T1000 (cell line): ENCODE data around the gene PPA1.
"Not testable (repeated sequence)": the region's sequence is repeated elsewhere in the genome, so short reads cannot be mapped to it uniquely, and the experiment has no call there.

ENCODE experiments used
- DNase-seq: peaks from one replicate; lab custom pipeline; 2025; ENCODE audit warnings: mixed read lengths; lab: John Stamatoyannopoulos, UW

The PPA1 gene

GRCh38 chr10:70212277-70212676 is 21.0 kb downstream of the PPA1 start:
- DNase-seq = no peak

GRCh38 chr10:70206762-70207161 is 26.5 kb downstream of the PPA1 start:
- no peak for DNase-seq

DNA sequence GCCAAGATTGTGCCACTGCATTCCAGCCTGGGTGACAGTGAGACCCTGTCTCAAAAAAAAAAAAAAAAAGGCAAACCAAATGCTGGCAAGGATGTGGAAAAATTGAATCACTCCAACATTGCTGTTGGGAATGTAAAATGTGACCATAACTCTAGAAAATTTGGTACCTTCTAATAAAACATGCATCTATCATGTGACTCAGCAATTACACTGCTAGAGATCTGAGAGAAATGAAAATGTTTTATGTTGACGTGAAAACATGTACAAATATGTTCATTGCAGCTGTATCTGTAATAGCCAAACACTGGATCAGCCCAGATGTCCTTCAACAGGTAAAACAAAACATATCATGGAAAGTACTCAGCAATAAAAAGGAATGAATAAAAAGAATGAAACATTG is 32.1 kb downstream of the PPA1 start:
- DNase-seq = no peak

DNA sequence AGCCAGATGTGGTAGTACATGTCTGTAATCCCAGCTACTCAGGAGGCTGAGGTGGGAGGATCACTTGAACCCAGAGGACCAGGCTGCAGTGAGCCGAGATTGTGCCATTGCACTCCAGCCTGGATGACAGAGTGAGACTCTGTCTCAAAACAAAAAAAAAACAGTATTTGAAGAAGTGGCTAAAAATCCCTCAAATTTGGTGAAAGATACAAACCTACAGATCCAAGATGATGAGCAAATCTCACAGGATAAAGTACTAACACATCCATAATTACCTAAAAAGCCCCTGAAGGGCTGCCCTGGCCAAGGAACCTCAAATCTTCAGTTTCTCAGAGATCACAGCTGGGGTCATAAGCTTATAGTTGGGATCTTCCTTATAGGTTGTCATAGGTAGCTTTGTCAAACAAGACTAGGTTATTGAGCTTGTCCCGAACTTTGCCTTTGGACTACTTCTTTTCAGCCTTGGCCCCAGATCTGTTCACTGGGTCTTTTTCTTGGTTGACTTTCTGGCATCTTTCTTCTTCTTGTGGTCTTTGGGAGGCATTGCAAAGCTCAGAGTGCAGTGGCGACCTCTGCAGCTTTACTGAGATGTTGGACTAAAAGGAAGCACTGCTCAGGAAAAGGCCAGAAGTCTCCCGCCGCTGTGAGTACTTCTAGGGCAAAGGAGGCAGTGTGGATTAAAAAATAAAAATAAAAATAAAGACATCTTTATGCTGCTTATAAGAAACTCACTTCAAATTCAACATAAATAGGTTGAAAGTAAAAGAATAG is 34.3 kb downstream of the PPA1 start:
- no peak for DNase-seq

DNA sequence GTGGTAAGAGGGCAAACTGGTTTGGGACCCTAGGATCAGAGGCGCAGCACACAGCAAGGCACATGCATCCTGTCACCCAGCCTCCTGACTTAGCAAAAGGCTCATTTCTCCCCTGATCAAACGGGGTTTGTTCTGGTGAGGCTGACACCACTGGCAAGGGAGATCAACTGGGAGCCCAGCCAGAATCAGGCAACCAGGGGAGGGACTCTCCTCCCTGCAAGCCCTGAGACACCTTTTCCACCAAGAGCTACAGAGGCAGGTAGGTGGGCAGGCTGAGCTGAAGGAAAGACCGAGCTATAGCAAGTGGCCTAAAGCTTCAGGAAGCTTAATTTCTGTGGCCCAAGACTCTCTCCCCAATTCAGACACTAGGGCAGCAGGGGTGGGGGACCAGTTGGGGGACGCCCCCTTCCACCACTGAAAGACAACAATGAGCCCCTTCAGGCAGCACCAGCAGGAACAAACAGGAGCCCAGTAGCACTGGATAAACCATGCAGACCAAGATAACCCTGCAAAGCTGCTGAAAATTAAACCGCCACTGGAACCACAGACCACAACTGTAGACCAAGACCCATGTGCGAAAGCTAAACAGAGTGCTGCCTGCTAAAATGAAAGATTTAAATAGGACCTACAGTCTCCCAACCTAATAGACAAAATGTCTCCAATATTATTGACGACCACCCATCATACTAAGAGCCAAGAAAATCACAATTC is 35.8 kb downstream of the PPA1 start:
- no peak for DNase-seq

GRCh38 chr10:70193391-70193844 is 39.8 kb downstream of the PPA1 start:
- DNase-seq = no peak

GRCh38 chr10:70192326-70192968 is 40.8 kb downstream of the PPA1 start:
- DNase-seq = no peak

- DNase-seq = peak; percentile 13
Observed at GRCh38 chr10:70191972-70192305, 41.3 kb downstream of the PPA1 start.

- DNase-seq = no peak
Observed at GRCh38 chr10:70191161-70191971, 41.9 kb downstream of the PPA1 start.

- DNase-seq = no peak
Observed at GRCh38 chr10:70190581-70190980, 42.6 kb downstream of the PPA1 start.

DNA sequence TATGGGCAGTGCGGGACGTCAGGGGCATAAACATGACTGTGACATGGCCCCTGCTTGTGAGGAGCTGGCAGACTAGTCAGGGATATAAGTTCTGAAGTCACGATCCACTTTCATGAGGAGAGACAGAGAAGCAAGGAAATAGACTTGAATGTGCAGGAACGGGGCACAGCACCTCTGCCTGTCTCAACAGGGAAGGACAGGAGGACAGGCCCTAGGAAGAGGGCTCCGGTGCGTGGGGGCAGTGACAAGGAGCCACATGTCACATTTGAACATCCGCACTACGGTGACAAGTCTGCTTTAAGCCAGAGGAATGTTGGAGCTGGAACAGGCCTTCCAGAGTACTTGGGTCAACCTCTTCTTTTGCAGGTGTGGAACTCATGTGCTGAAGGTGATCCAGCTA is 43.1 kb downstream of the PPA1 start:
- no peak for DNase-seq

DNA sequence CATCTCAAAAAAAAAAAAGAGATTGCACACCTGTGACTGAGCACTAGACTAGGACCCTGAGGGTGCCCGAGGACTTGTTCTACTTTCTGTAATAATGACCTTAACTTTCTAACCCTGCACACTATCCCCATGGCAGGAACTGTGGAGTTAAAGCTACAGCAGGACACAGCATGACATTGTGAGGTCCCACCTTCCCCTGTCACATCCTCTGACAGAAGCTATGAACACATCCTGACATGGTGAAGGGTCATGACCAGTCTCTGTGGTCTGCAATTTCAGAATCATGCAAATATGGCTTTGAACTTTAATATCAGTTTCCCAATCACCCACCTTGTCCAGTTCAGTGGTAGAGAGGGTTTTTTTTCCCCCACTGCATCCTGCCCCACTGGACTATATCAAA is 44.5 kb downstream of the PPA1 start:
- DNase-seq = no peak

GRCh38 chr10:70186571-70186970 is 46.7 kb downstream of the PPA1 start:
- no peak for DNase-seq

- no peak for DNase-seq
Observed at GRCh38 chr10:70186090-70186489, 47.1 kb downstream of the PPA1 start.

DNA sequence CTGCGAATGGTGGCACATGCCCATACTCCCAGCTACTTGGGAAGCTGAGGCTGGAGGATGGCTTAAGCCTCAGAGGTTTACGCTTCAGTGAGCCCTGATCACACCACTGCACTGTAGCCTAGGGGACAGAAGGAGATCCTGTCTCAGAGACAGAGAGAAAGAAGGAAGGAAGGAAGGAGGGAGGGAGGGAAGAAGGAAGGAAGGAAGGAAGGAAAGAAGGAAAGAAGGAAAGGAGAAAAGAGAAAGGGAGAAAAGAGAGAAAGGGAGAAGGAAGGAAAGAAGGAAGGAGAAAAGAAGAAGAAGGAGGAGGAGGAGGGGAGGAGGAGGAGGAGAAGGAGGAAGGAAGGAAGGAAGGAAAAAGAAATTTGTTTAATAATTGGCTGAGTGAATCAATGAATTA is 49.9 kb downstream of the PPA1 start:
- DNase-seq = no peak

DNA sequence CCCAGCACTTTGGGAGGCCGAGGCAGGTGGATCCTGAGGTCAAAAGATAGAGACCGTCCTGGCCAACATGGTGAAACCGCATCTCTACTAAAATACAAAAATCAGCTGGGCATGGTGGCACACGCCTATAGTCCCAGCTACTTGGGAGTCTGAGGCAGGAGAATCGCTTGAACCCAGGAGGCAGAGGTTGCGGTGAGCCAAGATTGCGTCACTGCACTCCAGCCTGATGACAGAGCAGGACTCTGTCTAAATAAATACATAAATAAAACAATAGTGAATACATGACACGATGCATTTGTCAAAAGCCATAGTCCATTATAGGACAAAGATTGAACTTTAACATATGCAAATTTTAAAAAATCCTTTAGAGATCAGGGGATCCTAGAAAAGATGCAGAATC is 54.0 kb downstream of the PPA1 start:
- DNase-seq = not testable (repeated sequence)

- no peak for DNase-seq
Observed at GRCh38 chr10:70178139-70178725, 55.0 kb downstream of the PPA1 start.

DNA sequence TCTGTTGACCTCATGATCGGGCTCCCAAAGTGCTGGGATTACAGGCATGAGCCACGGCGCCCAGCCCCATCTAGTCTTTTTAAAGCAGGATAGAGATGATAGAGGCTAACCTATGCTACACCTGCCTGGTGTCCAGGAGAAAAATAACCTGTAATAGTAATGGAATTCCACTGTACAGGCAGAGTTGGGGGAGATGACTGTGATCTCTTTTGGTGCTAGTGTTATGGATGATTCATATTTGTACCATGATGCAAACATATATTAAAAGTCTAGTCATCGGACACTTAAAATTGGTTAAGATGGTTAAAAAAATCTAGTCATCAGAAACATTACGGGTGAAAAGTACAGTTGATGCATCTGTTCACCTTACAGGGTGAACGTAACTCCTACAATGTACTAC is 56.8 kb downstream of the PPA1 start:
- no peak for DNase-seq

- DNase-seq = no peak
Observed at GRCh38 chr10:70175516-70175915, 57.7 kb downstream of the PPA1 start.

DNA sequence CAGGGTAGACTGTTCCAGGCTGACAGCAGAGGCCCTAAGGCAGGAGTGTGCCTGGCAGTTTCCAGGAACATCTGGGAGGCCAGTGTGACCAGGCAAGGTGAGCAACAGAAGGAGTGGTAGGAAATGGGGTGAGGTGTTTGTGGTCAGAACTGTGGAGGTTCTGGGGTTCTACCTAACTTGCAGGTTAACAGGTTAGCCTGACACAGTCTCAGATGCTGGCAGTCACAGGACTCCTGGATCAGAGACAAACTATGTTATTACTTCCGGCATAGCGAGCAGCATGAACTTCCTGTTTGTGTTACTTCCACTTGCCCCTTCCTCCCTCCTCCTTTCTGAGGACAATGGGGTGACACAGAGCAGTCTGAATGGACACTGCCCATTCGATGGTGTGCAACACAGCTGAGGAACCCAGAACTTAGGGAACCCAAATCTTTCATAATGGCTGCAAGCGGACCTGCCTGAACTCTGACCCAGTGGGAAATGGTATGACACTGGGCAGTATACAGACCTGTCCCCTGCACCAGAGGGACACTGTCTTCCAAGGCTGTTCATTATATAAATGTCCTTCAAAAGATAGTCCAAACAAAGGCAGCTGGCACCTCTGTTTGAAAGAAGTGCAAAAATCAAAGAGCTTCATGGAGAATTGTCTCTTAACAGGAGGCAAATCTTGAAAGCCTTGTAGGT is 59.0 kb downstream of the PPA1 start:
- no peak for DNase-seq

- DNase-seq = no peak
Observed at GRCh38 chr10:70169649-70170364, 63.4 kb downstream of the PPA1 start.
